ENCODE measurements around the gene CAPN3. TPM values are rescaled to one million over a fixed set of nuclear protein-coding genes. Genes with fewer than 3 reads are reported as not detected.

CAPN3 gene
- total and polyA plus RNA-seq, 2 donors (not counting 3 experiments of a cell fraction or from before 2014, with no cell fraction given) = 2.2 to 3.7 TPM

- no peak overlapping the region for H3K9ac ChIP-seq (replicated peaks; ENCODE audit: extremely low read depth, insufficient read depth, low read length)
- no peaks in the 10 kb centered on the region for H3K27me3 ChIP-seq (ENCODE audit: control insufficient read depth in 2 of 2, insufficient read depth in 2 of 2, low read length in 2 of 2)
- intact Hi-C loops (cut with micrococcal nuclease) = no loop called here
- CTCF ChIA-PET = interaction anchor here (0.7 to 1.3 kb wide), 2 partner anchors 30 to 58 kb away, joined by 3 to 5 read pairs; no protein-coding TSS in a partner anchor
- H3K36me3 ChIP-seq (ENCODE audit: control insufficient read depth in 2 of 2, extremely low read depth in 1 of 2, insufficient read depth in 2 of 2, low read length in 2 of 2) = no peaks in the 10 kb centered on the region
- H3K4me2 ChIP-seq (ENCODE audit: insufficient read depth, low read length) = no peak overlapping the region
- BruUV-seq (replicated peaks) = no TSS peak
- H2AFZ ChIP-seq (ENCODE audit: low read depth, low read length) = no peak overlapping the region
- no peak overlapping the region for H3K27ac ChIP-seq (ENCODE audit: insufficient read depth, low read depth, low read length)
- FAIRE-seq (no peak), DNase-seq (ENCODE audit: low read depth, low spot score) (no peak)
- H3K4me3 ChIP-seq (replicated peaks in 1 of 3; ENCODE audit: insufficient read depth in 1 of 3, low read depth in 1 of 3, low read length in 3 of 3) = no peak overlapping the region
- no peak for TF ChIP-seq POLR2AphosphoS5 (IDR thresholded peaks at IDR 0.05; ENCODE audit: insufficient read depth, low read depth, low read length)
- no peak for TF ChIP-seq CTCF (IDR thresholded peaks at IDR 0.05; ENCODE audit: extremely low read depth in 1 of 2, insufficient read depth in 1 of 2, low read depth in 1 of 2, low read length in 2 of 2)
- TF ChIP-seq MYC (IDR thresholded peaks at IDR 0.05; ENCODE audit: low read depth, low read length) = no peak
- TF ChIP-seq POLR2A (IDR thresholded peaks at IDR 0.05; ENCODE audit: low read depth, low read length) = no peak
- no peak for TF ChIP-seq GATA2 (IDR thresholded peaks at IDR 0.05; ENCODE audit: insufficient read depth, insufficient read length, low read depth, low read length)
- TF ChIP-seq JUN (IDR thresholded peaks at IDR 0.05; ENCODE audit: borderline replicate concordance, insufficient read depth, insufficient read length, low read depth) = no peak
- no peak for TF ChIP-seq EZH2 (IDR thresholded peaks at IDR 0.05; ENCODE audit: borderline replicate concordance, low read depth, low read length, severe bottlenecking)
- no peak for TF ChIP-seq MAX (IDR thresholded peaks at IDR 0.05; ENCODE audit: insufficient read depth, insufficient read length)
- TF ChIP-seq FOS (IDR thresholded peaks at IDR 0.05; ENCODE audit: borderline replicate concordance, insufficient read depth, low read length) = no peak
- dilution Hi-C loops (cut with MboI; ENCODE audit: extremely low pct_ligation_motif_present, low sequenced_read_pairs) = no loop called here
- no peaks in the 10 kb centered on the region for H3K4me1 ChIP-seq (ENCODE audit: control insufficient read depth, extremely low read depth, insufficient read depth, low read length)
- no peaks in the 10 kb centered on the region for H3K9me3 ChIP-seq (replicated peaks; ENCODE audit: control insufficient read depth, insufficient read depth, low read length)
- H4K20me1 ChIP-seq (replicated peaks; ENCODE audit: control insufficient read depth, extremely low read depth, insufficient read depth, low read length) = no peaks in the 10 kb centered on the region
- POLR2A ChIA-PET = no interaction called here
- H3K9me1 ChIP-seq (replicated peaks; ENCODE audit: control insufficient read depth, extremely low read depth, insufficient read depth, low read length) = no peaks in the 10 kb centered on the region
- no peaks in the 10 kb centered on the region for H3K79me2 ChIP-seq (ENCODE audit: control insufficient read depth, insufficient read depth, low read length)
These were observed 4.5 kb upstream of the CAPN3 start for GRCh38 chr15:42354824-42355223.

All from endothelial cell of umbilical vein (primary cell).